HFFc6 (cell line): Measurements from ENCODE around the gene SP140L. TPM values are rescaled to one million over a fixed set of nuclear protein-coding genes. Genes with fewer than 3 reads are reported as not detected.
"Not testable (repeated sequence)": the region's sequence is repeated elsewhere in the genome, so short reads cannot be mapped to it uniquely, and the experiment has no call there.

Source experiments
- DNase-seq: peaks from one replicate; pipeline ENCODE4 v3.0.0-alpha.2; 2018
- H3K27ac Mint-ChIP-seq: 2 replicates; pipeline ENCODE4 v1.8.0; 2020; ENCODE audit warnings: mild to moderate bottlenecking, mixed read lengths
- H3K27me3 Mint-ChIP-seq: 2 replicates; pipeline ENCODE4 v1.8.0; 2021; ENCODE audit warnings: mild to moderate bottlenecking, moderate library complexity, mixed read lengths; ENCODE audit not compliant: insufficient read depth
- H3K36me3 Mint-ChIP-seq: 2 replicates; pipeline ENCODE4 v1.8.0; 2021; ENCODE audit warnings: low read depth, mixed read lengths
- H3K4me1 Mint-ChIP-seq: 2 replicates; pipeline ENCODE4 v1.8.0; 2020; ENCODE audit warnings: low read depth, mixed read lengths
- H3K4me3 Mint-ChIP-seq: 2 replicates; pipeline ENCODE4 v1.8.0; 2020; ENCODE audit warnings: mild to moderate bottlenecking, moderate library complexity, mixed read lengths
- H3K9me3 Mint-ChIP-seq: 2 replicates; pipeline ENCODE4 v1.8.0; 2020; ENCODE audit warnings: mild to moderate bottlenecking, mixed read lengths
- total RNA-seq, 6 experiments: library from RNA; stranded (reverse); fragmentation: NEBNext Ultra II Directional; extraction: Animal tissue kit (Norgen Biotek cat#: 25700); gene quantifications; 2 replicates in 1 of 6; 3 replicates in 5 of 6; pipeline ENCODE4 v1.2.3, GENCODE V29; 2021
- TF ChIP-seq, protein P1 (sequence below): fragments of 200-600 bp; sonication (generic); IDR thresholded peaks from 2 replicates; pipeline ENCODE4 v1.5.0; 2021; ENCODE audit warnings: antibody characterized with exemption, mild to moderate bottlenecking

SP140L gene
- total RNA-seq, 6 experiments from 2014 or later, result 18.4 to 23.9 (median 19.6) TPM

DNA sequence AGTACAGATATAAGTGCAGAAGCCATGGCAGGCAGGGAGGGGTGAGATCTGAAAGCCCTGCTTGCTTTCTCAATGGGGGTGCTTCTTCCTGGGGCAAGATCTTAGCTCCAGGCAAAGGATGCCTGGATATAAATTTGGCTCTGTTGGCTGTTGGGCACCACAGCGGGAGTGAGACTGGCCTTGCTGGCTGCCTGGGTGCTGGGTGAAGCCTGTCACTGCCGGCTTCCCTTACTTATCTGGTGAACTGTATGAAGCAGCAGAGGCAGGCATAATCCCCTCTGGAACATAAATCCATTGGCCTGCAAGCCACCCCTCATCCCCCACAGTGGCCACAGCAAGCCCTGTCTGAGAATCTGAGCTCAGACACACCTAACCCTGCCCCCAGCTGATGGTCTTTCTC, 27.4 kb upstream of the SP140L start:
- Mint-ChIP-seq H3K27me3 (peaks cover 13% of the 10 kb centered on the region; the same call in 1 of the 2 replicates), H3K27ac (no peak overlapping the region), H3K4me3 (no peak overlapping the region), H3K4me1 (no peaks in the 10 kb centered on the region), H3K36me3 (peaks cover 9% of the 10 kb centered on the region; the same call in 1 of the 2 replicates), H3K9me3 (no peaks in the 10 kb centered on the region; the same call in 1 of the 2 replicates)
- no peak for DNase-seq
- TF ChIP-seq, protein P1, sequence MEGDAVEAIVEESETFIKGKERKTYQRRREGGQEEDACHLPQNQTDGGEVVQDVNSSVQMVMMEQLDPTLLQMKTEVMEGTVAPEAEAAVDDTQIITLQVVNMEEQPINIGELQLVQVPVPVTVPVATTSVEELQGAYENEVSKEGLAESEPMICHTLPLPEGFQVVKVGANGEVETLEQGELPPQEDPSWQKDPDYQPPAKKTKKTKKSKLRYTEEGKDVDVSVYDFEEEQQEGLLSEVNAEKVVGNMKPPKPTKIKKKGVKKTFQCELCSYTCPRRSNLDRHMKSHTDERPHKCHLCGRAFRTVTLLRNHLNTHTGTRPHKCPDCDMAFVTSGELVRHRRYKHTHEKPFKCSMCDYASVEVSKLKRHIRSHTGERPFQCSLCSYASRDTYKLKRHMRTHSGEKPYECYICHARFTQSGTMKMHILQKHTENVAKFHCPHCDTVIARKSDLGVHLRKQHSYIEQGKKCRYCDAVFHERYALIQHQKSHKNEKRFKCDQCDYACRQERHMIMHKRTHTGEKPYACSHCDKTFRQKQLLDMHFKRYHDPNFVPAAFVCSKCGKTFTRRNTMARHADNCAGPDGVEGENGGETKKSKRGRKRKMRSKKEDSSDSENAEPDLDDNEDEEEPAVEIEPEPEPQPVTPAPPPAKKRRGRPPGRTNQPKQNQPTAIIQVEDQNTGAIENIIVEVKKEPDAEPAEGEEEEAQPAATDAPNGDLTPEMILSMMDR, result no peak

DNA sequence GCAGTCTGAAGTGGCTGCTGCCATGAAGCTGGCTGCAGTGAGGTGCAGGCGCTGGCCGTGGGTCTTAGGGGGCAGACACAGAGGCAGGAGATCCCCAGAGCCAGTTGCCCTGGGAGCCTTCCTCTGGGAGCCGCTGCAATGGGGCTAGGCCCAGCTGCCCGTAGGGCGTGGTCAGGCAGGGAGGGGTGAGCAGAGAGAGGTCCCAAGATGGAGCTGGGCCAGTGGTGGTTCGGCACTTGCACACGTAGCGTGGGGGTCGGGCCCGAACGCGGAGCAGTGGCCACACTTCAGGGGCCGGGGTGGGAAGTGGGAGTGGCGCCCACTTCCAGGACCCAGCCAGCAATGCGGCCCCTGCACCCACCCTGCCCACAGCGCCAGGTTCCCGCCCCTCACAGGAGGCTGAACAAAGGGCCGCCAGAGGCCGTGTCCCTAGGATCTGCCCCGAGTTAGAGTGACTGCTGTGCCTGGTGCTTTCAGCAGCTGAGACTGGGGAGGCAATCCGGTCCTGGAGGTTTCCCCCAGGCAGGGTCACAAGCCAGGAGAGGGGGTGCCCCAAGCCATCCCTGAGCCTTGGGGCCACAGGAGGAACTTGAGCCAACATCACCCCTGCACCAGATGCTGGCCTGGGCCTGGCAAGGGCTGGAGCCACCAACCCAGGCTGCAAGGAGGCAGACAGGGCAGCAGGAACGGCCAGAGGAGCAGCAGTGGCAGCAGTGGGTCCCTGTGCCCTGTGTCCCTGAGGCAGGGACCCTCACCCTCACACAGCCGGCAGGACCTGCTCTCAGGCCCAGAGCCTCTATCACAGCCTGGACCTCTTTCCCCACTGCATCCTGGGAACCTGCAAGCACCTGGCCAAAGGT, 21.3 kb upstream of the SP140L start:
- H3K9me3 Mint-ChIP-seq, result peaks cover 3% of the 10 kb centered on the region; the same call in 1 of the 2 replicates
- TF ChIP-seq, protein P1, result no peak
- H3K27me3 Mint-ChIP-seq, result peaks cover 7% of the 10 kb centered on the region
- no peak overlapping the region for H3K27ac Mint-ChIP-seq
- no peaks in the 10 kb centered on the region for H3K4me1 Mint-ChIP-seq
- peaks cover 11% of the 10 kb centered on the region; the same call in 1 of the 2 replicates for H3K36me3 Mint-ChIP-seq
- no peak overlapping the region for H3K4me3 Mint-ChIP-seq
- DNase-seq, result no peak

- H3K9me3 Mint-ChIP-seq, result peaks cover 3% of the 10 kb centered on the region; the same call in 1 of the 2 replicates
- H3K27me3 Mint-ChIP-seq, result peaks cover 7% of the 10 kb centered on the region
- TF ChIP-seq, protein P1, result no peak
- no peak overlapping the region for H3K4me3 Mint-ChIP-seq
- no peak overlapping the region for H3K27ac Mint-ChIP-seq
- H3K4me1 Mint-ChIP-seq, result no peaks in the 10 kb centered on the region
- H3K36me3 Mint-ChIP-seq, result peaks cover 11% of the 10 kb centered on the region; the same call in 1 of the 2 replicates
- DNase-seq, result no peak
Observed at GRCh38 chr2:230306474-230306873, 20.5 kb upstream of the SP140L start.

DNA sequence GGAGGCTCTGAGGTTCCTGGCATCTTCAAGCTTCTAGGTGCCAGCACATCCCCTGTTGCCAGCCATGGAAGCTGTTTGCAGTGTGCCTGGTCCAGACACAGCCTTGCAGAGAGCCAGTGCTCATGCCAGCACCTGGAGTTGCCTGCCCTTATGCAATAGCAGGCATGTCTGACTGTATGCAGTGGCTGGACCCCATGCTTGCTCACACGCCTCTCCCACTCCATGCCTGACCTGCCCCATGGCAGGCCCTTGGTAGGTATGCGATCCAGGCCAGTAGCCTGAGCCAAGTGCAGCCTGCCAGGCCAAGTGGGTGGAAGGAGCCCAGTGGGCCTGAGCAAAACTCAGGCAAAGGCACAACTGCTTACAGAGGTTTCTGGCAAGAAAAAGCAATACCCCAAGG, 19.5 kb upstream of the SP140L start:
- no peak overlapping the region for H3K27ac Mint-ChIP-seq
- TF ChIP-seq, protein P1, result no peak
- peaks cover 5% of the 10 kb centered on the region for H3K4me1 Mint-ChIP-seq
- DNase-seq, result no peak
- peaks cover 3% of the 10 kb centered on the region; the same call in 1 of the 2 replicates for H3K9me3 Mint-ChIP-seq
- H3K4me3 Mint-ChIP-seq, result no peak overlapping the region
- H3K36me3 Mint-ChIP-seq, result peaks cover 9% of the 10 kb centered on the region; the same call in 1 of the 2 replicates
- peaks cover 7% of the 10 kb centered on the region for H3K27me3 Mint-ChIP-seq

GRCh38 chr2:230308402-230309000, 18.5 kb upstream of the SP140L start:
- H3K27ac Mint-ChIP-seq, result no peak overlapping the region
- peaks cover 7% of the 10 kb centered on the region for H3K27me3 Mint-ChIP-seq
- TF ChIP-seq, protein P1, result no peak
- H3K4me3 Mint-ChIP-seq, result no peak overlapping the region
- no peak for DNase-seq
- H3K36me3 Mint-ChIP-seq, result peaks cover 7% of the 10 kb centered on the region; the same call in 1 of the 2 replicates
- H3K9me3 Mint-ChIP-seq, result peaks cover 3% of the 10 kb centered on the region; the same call in 1 of the 2 replicates
- peaks cover 14% of the 10 kb centered on the region for H3K4me1 Mint-ChIP-seq

GRCh38 chr2:230310792-230311191, 16.2 kb upstream of the SP140L start:
- H3K27ac Mint-ChIP-seq, DNase-seq, H3K36me3 Mint-ChIP-seq, H3K27me3 Mint-ChIP-seq, H3K4me3 Mint-ChIP-seq, H3K9me3 Mint-ChIP-seq: not testable (repeated sequence)
- peaks cover 14% of the 10 kb centered on the region for H3K4me1 Mint-ChIP-seq

- H3K36me3 Mint-ChIP-seq, H3K27me3 Mint-ChIP-seq, H3K4me3 Mint-ChIP-seq: not testable (repeated sequence)
Observed at GRCh38 chr2:230311634-230312033, 15.4 kb upstream of the SP140L start.

More at GRCh38 chr2:230311634-230312033, 15.4 kb upstream of the SP140L start:
- not testable (repeated sequence) for DNase-seq, H3K9me3 Mint-ChIP-seq, H3K27ac Mint-ChIP-seq
- H3K4me1 Mint-ChIP-seq, result peaks cover 14% of the 10 kb centered on the region
